ENCODE data around the gene DNAJB1. TPM values are rescaled to one million over a fixed set of nuclear protein-coding genes. Genes with fewer than 3 reads are reported as not detected.

DNAJB1 gene
- total RNA-seq, 1 donor from 2014 or later: 53.9 TPM

- TF ChIP-seq CTCF (IDR thresholded peaks at IDR 0.05; ENCODE audit: partially characterized antibody, unreplicated experiment): no peak
- no peaks in the 10 kb centered on the region for H3K36me3 Mint-ChIP-seq (ENCODE audit: unreplicated experiment)
- DNase-seq: no peak
- peaks cover 3% of the 10 kb centered on the region for H3K4me1 Mint-ChIP-seq (ENCODE audit: low read depth, unreplicated experiment)
- no peaks in the 10 kb centered on the region for H3K27me3 Mint-ChIP-seq (ENCODE audit: unreplicated experiment)
- peaks cover 5% of the 10 kb centered on the region for H3K9me3 Mint-ChIP-seq (ENCODE audit: unreplicated experiment)
- H3K27ac Mint-ChIP-seq (ENCODE audit: unreplicated experiment): peak overlapping the region; percentile 55
- H3K4me3 Mint-ChIP-seq (ENCODE audit: unreplicated experiment): peak overlapping the region; percentile 93
Observed at GRCh38 chr19:14528419-14529253, 10.4 kb upstream of the DNAJB1 start.

GRCh38 chr19:14526423-14526822 is 8.2 kb upstream of the DNAJB1 start:
- peaks cover 5% of the 10 kb centered on the region for H3K9me3 Mint-ChIP-seq (ENCODE audit: unreplicated experiment)
- peaks cover 2% of the 10 kb centered on the region for H3K27me3 Mint-ChIP-seq (ENCODE audit: unreplicated experiment)
- H3K4me1 Mint-ChIP-seq (ENCODE audit: low read depth, unreplicated experiment): peaks cover 3% of the 10 kb centered on the region
- H3K4me3 Mint-ChIP-seq (ENCODE audit: unreplicated experiment): no peak overlapping the region
- no peak for TF ChIP-seq CTCF (IDR thresholded peaks at IDR 0.05; ENCODE audit: partially characterized antibody, unreplicated experiment)
- H3K36me3 Mint-ChIP-seq (ENCODE audit: unreplicated experiment): no peaks in the 10 kb centered on the region
- DNase-seq: no peak
- peak overlapping the region; percentile 26 for H3K27ac Mint-ChIP-seq (ENCODE audit: unreplicated experiment)

GRCh38 chr19:14525729-14526128 is 7.5 kb upstream of the DNAJB1 start:
- H3K27ac Mint-ChIP-seq (ENCODE audit: unreplicated experiment): no peak overlapping the region

GRCh38 chr19:14520543-14520942 is 2.3 kb upstream of the DNAJB1 start:
- Mint-ChIP-seq H3K27me3 (ENCODE audit: unreplicated experiment) (peaks cover 5% of the 10 kb centered on the region), H3K4me1 (ENCODE audit: low read depth, unreplicated experiment) (peaks cover 15% of the 10 kb centered on the region), H3K4me3 (ENCODE audit: unreplicated experiment) (no peak overlapping the region), H3K27ac (ENCODE audit: unreplicated experiment) (no peak overlapping the region), H3K36me3 (ENCODE audit: unreplicated experiment) (no peaks in the 10 kb centered on the region), H3K9me3 (ENCODE audit: unreplicated experiment) (peaks cover 12% of the 10 kb centered on the region)
- no peak for TF ChIP-seq CTCF (IDR thresholded peaks at IDR 0.05; ENCODE audit: partially characterized antibody, unreplicated experiment)
- no peak for DNase-seq

More at GRCh38 chr19:14525729-14526128, 7.5 kb upstream of the DNAJB1 start:
- Mint-ChIP-seq H3K4me3 (ENCODE audit: unreplicated experiment) (no peak overlapping the region), H3K9me3 (ENCODE audit: unreplicated experiment) (peaks cover 4% of the 10 kb centered on the region), H3K4me1 (ENCODE audit: low read depth, unreplicated experiment) (peaks cover 1% of the 10 kb centered on the region), H3K27me3 (ENCODE audit: unreplicated experiment) (peaks cover 2% of the 10 kb centered on the region), H3K36me3 (ENCODE audit: unreplicated experiment) (no peaks in the 10 kb centered on the region)
- TF ChIP-seq CTCF (IDR thresholded peaks at IDR 0.05; ENCODE audit: partially characterized antibody, unreplicated experiment): no peak
- DNase-seq: no peak

GRCh38 chr19:14519860-14520407 is 1.7 kb upstream of the DNAJB1 start:
- no peak for TF ChIP-seq CTCF (IDR thresholded peaks at IDR 0.05; ENCODE audit: partially characterized antibody, unreplicated experiment)

More at GRCh38 chr19:14519860-14520407, 1.7 kb upstream of the DNAJB1 start:
- peaks cover 6% of the 10 kb centered on the region for H3K36me3 Mint-ChIP-seq (ENCODE audit: unreplicated experiment)
- peaks cover 20% of the 10 kb centered on the region for H3K4me1 Mint-ChIP-seq (ENCODE audit: low read depth, unreplicated experiment)
- H3K27ac Mint-ChIP-seq (ENCODE audit: unreplicated experiment): no peak overlapping the region
- H3K27me3 Mint-ChIP-seq (ENCODE audit: unreplicated experiment): peaks cover 6% of the 10 kb centered on the region
- DNase-seq: no peak
- peaks cover 15% of the 10 kb centered on the region for H3K9me3 Mint-ChIP-seq (ENCODE audit: unreplicated experiment)
- H3K4me3 Mint-ChIP-seq (ENCODE audit: unreplicated experiment): peak overlapping the region; percentile 68
